Measurements from ENCODE around the gene ZNF425.
"Not testable (repeated sequence)": the region's sequence is repeated elsewhere in the genome, so short reads cannot be mapped to it uniquely, and the experiment has no call there.

ZNF425 gene

DNA sequence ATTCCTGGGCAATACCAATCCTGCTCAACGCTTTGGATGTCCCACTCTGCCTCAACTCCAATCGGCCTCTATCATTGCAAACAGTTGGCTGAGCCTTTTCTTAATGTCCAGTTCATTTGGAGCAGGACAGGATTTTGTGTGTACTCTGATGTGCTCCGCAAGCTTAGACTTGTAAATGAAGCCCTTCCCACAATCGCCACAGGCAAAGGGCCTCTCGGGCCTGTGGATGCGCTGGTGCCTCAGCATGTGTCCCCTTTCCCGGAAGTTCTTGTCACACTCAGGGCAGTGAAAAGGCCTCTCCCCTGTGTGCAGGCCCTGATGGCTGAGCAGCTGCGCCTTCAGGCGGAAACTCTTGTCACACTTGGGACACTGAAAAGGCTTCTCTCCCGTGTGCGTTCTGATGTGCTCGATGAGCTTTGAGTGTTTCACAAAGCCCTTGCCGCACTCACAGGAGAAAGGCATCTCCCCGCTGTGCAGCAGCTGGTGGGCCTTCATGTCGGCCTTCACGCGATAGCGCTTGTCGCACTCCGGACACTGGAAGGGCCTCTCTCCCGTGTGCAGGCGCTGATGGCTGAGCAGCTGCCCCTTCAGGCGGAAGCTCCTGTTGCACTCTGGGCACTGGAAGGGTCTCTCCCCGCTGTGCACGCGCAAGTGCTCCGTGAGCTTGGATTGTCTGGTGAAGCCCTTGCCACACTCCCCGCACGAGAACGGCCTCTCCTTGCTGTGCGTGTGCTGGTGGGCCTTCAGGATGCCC lies 55.6 kb downstream of the ZNF425 start:
- Mint-ChIP-seq H3K36me3 (peaks cover 32% of the 10 kb centered on the region), H3K9me3 (no peaks in the 10 kb centered on the region), H3K4me3 (no peak overlapping the region), H3K27me3 (no peaks in the 10 kb centered on the region), H3K27ac (no peak overlapping the region), H3K4me1 (peaks cover 6% of the 10 kb centered on the region)
- no peak for ATAC-seq

GRCh38 chr7:149067869-149068268 lies 58.3 kb downstream of the ZNF425 start:
- Mint-ChIP-seq H3K4me1 (peaks cover 21% of the 10 kb centered on the region), H3K36me3 (peaks cover 32% of the 10 kb centered on the region), H3K27me3 (no peaks in the 10 kb centered on the region), H3K9me3 (no peaks in the 10 kb centered on the region), H3K27ac (peak overlapping the region; percentile 44), H3K4me3 (no peak overlapping the region)
- ATAC-seq = no peak

DNA sequence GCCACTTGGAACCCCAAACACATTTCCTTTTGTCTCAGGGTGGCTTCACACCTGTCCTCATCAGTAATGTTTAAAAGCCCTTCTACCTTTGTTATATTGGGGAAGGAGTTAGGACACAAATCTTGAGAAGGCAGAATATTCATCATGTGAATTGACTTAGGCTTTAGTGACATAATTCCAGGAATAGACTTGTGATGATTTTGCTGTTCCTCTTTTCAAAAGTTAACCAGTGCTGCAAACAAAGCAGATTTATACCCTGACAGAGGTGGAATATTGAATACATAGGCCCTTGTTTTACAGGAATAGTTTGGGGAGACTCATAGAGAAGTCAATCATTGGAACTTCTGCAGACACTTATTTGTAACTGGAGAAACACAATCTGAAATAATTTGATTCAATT lies 62.6 kb downstream of the ZNF425 start:
- Mint-ChIP-seq H3K9me3 (no peaks in the 10 kb centered on the region), H3K27me3 (no peaks in the 10 kb centered on the region), H3K36me3 (peaks cover 7% of the 10 kb centered on the region), H3K4me3 (no peak overlapping the region), H3K4me1 (peaks cover 32% of the 10 kb centered on the region), H3K27ac (peak overlapping the region; percentile 35)
- no peak for ATAC-seq

DNA sequence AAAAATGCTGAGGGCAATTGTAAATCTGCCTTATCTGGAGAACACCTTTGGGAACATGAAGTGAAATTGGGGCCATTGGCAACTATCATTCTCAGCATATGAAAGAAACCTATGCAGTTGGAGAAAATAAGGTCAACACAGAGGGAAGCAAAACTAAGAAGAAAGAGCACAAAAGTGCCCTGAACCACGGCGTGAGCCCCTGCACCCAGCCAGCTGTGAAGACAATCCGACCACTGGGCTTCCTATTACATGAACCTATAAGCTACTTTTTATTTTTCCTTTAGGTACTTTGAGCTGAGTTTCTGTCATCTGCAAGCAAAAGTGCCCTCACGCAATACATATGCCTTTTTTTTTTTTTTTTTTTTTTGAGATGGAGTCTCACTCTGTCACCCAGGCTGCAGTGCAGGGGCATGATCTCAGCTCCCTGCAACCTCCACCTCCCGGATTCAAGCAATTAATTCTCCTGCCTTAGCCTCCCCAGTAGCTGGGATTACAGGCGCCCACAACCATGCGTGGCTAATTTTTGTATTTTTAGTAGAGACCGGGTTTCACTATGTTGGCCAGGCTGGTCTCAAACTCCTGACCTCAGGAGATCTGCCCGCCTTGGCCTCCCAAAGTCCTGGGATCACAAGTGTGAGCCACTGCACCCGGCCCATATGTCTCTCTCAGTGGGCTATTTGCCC lies 63.8 kb downstream of the ZNF425 start:
- H3K9me3 Mint-ChIP-seq, H3K36me3 Mint-ChIP-seq, H3K4me3 Mint-ChIP-seq, H3K27me3 Mint-ChIP-seq: not testable (repeated sequence)
- H3K27ac Mint-ChIP-seq = peak overlapping the region; percentile 49
- ATAC-seq = peak; percentile 84
- H3K4me1 Mint-ChIP-seq = peaks cover 26% of the 10 kb centered on the region

- no peak for ATAC-seq
- Mint-ChIP-seq H3K4me3 (no peak overlapping the region), H3K27ac (no peak overlapping the region), H3K36me3 (no peaks in the 10 kb centered on the region), H3K27me3 (no peaks in the 10 kb centered on the region), H3K4me1 (peaks cover 23% of the 10 kb centered on the region), H3K9me3 (no peaks in the 10 kb centered on the region)
These were observed 66.0 kb downstream of the ZNF425 start for GRCh38 chr7:149060156-149060555.

DNA sequence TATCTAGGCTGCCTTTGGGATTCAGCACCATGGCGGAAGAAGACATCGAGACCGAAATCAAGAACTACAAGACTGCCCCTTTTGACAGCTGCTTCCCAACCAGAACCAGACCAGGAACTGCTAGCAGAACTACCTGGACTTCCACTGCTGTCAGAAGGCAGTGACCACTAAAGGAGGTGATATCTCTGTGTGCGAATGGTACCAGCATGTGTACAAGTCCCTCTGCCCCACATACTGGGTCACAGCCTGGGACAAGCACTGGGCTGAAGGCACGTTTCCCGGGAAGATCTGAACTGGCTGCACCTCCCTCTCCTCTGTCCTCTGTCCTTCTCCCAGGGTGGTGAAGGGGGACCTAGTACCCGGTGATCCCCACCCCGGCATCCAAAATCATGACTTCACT lies 72.2 kb downstream of the ZNF425 start:
- no peak overlapping the region for H3K4me3 Mint-ChIP-seq
- H3K36me3 Mint-ChIP-seq = no peaks in the 10 kb centered on the region
- no peaks in the 10 kb centered on the region for H3K9me3 Mint-ChIP-seq
- peaks cover 14% of the 10 kb centered on the region for H3K27me3 Mint-ChIP-seq
- no peaks in the 10 kb centered on the region for H3K4me1 Mint-ChIP-seq
- no peak overlapping the region for H3K27ac Mint-ChIP-seq
- ATAC-seq = no peak

GRCh38 chr7:149053384-149053783 lies 72.7 kb downstream of the ZNF425 start:
- H3K27ac Mint-ChIP-seq = no peak overlapping the region
- H3K4me1 Mint-ChIP-seq = no peaks in the 10 kb centered on the region
- peaks cover 14% of the 10 kb centered on the region for H3K27me3 Mint-ChIP-seq
- H3K36me3 Mint-ChIP-seq = no peaks in the 10 kb centered on the region
- ATAC-seq = no peak
- H3K4me3 Mint-ChIP-seq = no peak overlapping the region
- H3K9me3 Mint-ChIP-seq = no peaks in the 10 kb centered on the region

Data from stimulated activated memory B cell treated with anti-CD40 and anti-IgM and Interleukin-4, amounts not matched to agents 10 μg/mL and 1 μg/mL and 100 μg/mL, for 72 hours (primary cell).